ENCODE measurements around the gene PDE7B.
"Not testable (repeated sequence)": the region's sequence is repeated elsewhere in the genome, so short reads cannot be mapped to it uniquely, and the experiment has no call there.

PDE7B gene

GRCh38 chr6:136113736-136114173, 262.3 kb downstream of the PDE7B start:
- DNase-seq (ENCODE audit: low read depth): no peak

GRCh38 chr6:136114661-136115060, 263.2 kb downstream of the PDE7B start:
- no peak for DNase-seq (ENCODE audit: low read depth)

- DNase-seq (ENCODE audit: low read depth): no peak
Measured at GRCh38 chr6:136115941-136116340, 264.4 kb downstream of the PDE7B start.

- no peak for DNase-seq (ENCODE audit: low read depth)
Measured at GRCh38 chr6:136117081-136117480, 265.6 kb downstream of the PDE7B start.

GRCh38 chr6:136118787-136119186, 267.3 kb downstream of the PDE7B start:
- no peak for DNase-seq (ENCODE audit: low read depth)

- no peak for DNase-seq (ENCODE audit: low read depth)
Measured at GRCh38 chr6:136123468-136123867, 272.0 kb downstream of the PDE7B start.

GRCh38 chr6:136125585-136125984, 274.1 kb downstream of the PDE7B start:
- no peak for DNase-seq (ENCODE audit: low read depth)

- no peak for DNase-seq (ENCODE audit: low read depth)
Measured at GRCh38 chr6:136127873-136128272, 276.4 kb downstream of the PDE7B start.

GRCh38 chr6:136129365-136129764, 277.9 kb downstream of the PDE7B start:
- no peak for DNase-seq (ENCODE audit: low read depth)

GRCh38 chr6:136134268-136134667, 282.8 kb downstream of the PDE7B start:
- DNase-seq (ENCODE audit: low read depth): no peak

- no peak for DNase-seq (ENCODE audit: low read depth)
Measured at GRCh38 chr6:136134751-136135150, 283.2 kb downstream of the PDE7B start.

- no peak for DNase-seq (ENCODE audit: low read depth)
Measured at GRCh38 chr6:136136274-136136673, 284.8 kb downstream of the PDE7B start.

GRCh38 chr6:136137008-136137692, 285.6 kb downstream of the PDE7B start:
- no peak for DNase-seq (ENCODE audit: low read depth)

GRCh38 chr6:136137739-136138402, 286.4 kb downstream of the PDE7B start:
- DNase-seq (ENCODE audit: low read depth): no peak

- DNase-seq (ENCODE audit: low read depth): not testable (repeated sequence)
Measured at GRCh38 chr6:136139111-136139510, 287.6 kb downstream of the PDE7B start.

GRCh38 chr6:136144251-136145023, 292.9 kb downstream of the PDE7B start:
- no peak for DNase-seq (ENCODE audit: low read depth)

- no peak for DNase-seq (ENCODE audit: low read depth)
Measured at GRCh38 chr6:136146130-136146529, 294.6 kb downstream of the PDE7B start.

- DNase-seq (ENCODE audit: low read depth): no peak
Measured at GRCh38 chr6:136147342-136147741, 295.8 kb downstream of the PDE7B start.

- DNase-seq (ENCODE audit: low read depth): no peak
Measured at GRCh38 chr6:136148051-136148450, 296.6 kb downstream of the PDE7B start.

- DNase-seq (ENCODE audit: low read depth): no peak
Measured at GRCh38 chr6:136148523-136148922, 297.0 kb downstream of the PDE7B start.

GRCh38 chr6:136149311-136149710, 297.8 kb downstream of the PDE7B start:
- DNase-seq (ENCODE audit: low read depth): no peak

GRCh38 chr6:136150961-136151360, 299.5 kb downstream of the PDE7B start:
- DNase-seq (ENCODE audit: low read depth): no peak
